DMS114 treated with DMSO at 0.1 percent for 48 hours (cell line): ENCODE results near the gene ACBD5.
"Not testable (repeated sequence)": the region's sequence is repeated elsewhere in the genome, so short reads cannot be mapped to it uniquely, and the experiment has no call there.

Source experiments
- DNase-seq: peaks from one replicate; lab custom pipeline; 2025; ENCODE audit not compliant: unreplicated experiment; lab: John Stamatoyannopoulos, UW

The ACBD5 gene

DNA sequence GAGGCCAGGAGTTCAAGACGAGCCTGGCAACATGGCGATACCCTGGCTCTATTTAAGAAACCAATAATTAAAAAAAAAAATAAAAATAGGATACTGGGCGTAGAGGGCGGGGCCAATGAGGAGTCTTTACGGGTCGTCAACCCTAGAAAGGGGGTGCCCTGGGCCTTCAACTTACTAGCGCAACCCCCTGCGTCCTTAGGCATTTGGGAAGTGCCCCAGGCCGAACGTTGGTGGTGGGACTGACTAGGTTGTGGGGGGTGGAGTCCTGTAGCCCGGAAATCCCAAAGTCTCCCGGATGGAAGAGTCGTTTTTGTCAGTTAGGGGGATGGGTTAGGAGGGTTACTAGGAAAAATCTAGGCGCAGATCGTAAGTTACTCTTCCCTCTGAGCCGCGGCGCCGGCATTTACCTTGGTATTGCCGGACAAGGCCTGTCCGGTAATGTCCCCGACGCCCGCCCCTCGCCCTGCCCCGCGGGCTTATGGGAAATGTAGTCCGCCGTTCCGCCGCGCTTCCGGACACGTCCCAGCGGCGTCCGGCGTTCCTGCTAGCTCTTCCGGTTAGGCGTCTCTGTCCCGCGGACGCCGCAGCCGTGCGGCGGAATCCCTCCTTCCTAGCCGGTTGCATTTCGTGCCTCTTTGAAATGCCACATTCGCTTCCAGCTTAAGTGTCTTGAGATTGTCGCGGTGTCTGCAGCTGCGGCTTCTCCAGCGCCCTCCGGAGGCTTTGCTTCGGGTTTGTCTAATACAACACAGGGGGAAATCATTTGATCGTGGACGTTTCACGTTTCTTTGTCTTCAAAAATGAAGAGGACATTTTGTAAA is 1.3 kb upstream of the ACBD5 start:
- DNase-seq: peak; percentile 94

DNA sequence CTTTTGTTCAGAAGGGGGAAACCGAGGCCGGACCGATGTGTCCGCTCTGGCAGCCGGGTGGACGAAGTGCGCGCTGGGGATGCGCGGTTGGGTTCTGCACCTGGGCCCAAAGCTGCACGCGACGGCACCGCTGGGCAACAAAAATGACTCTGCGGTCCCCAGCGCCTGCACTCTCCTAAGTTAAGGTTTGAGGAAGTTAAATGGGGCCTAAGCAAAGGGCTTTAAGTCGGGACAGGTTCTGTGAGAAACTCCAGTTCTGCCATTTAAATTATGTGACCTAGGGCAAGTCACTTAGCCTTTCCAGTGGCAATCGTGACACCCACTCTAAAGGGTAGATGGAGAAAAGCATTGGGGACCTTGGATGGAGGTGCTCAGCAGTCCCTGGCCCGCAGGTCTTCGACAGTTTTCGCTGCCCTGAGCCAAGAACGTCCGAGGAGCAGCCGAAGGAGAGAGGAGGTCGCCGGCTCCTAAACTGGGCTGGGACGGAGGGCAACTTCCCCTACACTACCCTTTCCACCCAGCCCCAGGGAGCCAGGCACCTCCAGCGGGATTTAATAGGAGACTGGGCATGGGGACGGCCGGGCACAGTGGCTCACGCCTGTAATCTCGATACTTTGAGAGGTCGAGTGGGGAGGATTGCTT is 534 bp upstream of the ACBD5 start:
- DNase-seq: peak; percentile 24

GRCh38 chr10:27237531-27237930 is 3.1 kb downstream of the ACBD5 start:
- DNase-seq: not testable (repeated sequence)

DNA sequence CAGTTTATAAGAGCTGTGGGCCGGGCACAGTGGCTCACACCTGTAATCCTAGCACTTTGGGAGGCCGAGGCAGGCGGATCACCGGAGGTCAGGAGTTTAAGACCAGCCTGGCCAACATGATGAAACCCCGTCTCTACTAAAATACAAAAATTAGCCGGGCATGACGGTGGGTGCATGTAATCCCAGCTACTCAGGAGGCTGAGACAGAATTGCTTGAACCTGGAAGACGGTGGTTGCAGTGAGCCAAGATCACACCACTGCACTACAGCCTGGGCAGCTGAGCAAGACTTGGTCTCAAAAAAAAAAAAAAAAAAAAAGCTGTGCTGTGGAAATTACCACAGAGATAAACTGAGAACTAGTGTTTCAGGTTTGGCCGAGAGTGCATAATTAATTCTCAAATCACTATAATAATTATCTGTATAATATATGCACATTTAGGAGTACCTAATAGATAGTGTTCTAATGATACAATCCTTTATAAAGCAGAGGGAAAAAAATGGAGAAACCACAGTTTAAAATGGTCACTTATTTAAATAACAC is 3.9 kb downstream of the ACBD5 start:
- DNase-seq: not testable (repeated sequence)

GRCh38 chr10:27235706-27236105 is 4.9 kb downstream of the ACBD5 start:
- no peak for DNase-seq

GRCh38 chr10:27230022-27230421 is 10.6 kb downstream of the ACBD5 start:
- DNase-seq: no peak

DNA sequence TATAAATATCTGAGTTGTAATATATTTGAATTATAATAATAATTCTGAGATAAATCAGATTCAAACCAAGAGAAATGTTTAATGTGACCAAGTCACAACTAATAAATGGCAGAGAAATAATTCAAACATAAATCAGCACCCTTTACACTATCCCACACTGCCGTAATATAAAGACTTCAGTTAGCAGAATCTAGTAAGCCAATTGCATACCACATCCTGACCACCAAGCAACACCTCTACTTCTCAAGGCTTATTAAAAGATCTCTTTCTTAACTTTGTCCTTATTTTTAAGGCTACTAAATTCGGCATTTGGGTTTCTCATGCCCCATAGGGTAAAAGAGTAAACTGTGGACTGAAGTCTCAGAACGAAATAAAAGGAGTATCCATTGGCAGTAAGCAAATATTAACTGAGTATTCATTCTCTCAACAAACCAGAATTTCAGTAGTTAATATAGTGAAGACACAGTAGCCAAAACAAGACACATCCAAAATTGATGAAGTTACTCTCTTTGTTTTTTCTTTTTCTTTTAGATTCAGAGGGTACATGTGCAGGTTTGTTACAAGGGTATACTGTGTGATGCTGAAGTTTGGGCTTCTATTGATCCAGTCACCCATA is 14.8 kb downstream of the ACBD5 start:
- DNase-seq: no peak

DNA sequence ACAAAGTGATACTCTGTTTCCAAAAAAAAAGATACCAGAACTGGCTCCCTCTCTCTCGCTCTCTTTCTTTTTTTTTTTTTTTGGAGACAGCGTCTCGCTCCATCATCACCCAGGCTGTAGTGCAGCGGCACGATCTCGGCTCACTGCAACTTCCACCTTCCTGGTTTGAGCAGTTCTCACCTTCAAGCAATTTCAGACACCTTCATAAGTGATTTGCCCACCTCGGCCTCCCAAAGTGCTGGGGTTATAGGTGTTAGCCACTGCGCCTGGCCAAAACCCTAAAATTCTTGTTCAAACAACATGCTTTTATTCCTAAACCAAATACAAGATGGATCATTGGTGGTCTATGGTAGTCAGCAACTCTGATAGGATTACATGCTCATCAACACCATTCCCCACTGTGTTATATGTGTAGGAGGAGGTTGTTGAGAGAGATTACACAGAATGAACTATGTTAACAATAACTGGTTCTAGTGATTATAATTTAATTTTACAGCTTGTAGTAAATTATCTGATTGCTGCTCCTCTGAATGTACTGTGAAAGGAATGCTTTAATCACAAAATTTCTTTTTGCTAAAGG is 15.5 kb downstream of the ACBD5 start:
- DNase-seq: no peak

- no peak for DNase-seq
These were observed 16.6 kb downstream of the ACBD5 start for GRCh38 chr10:27223964-27224363.

DNA sequence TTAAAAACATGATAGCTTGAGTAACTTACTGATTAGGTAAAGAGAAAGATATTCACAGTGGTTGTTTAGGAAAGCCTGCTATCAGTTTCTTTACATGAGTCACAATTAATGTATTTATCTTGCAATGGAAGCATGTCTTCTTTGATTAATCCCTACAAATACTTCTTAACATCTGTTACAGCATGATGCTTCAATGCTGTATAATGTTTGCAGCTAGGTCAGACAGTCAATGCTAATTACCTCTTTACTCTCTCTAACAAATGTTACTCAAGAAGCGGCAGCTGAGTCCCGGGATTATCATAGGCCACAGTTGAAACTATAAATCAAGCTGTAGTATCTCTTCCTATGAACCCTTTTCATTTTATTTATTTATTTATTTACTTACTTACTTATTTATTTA is 33.2 kb downstream of the ACBD5 start:
- no peak for DNase-seq

- DNase-seq: no peak
These were observed 36.8 kb downstream of the ACBD5 start for GRCh38 chr10:27203806-27204205.

DNA sequence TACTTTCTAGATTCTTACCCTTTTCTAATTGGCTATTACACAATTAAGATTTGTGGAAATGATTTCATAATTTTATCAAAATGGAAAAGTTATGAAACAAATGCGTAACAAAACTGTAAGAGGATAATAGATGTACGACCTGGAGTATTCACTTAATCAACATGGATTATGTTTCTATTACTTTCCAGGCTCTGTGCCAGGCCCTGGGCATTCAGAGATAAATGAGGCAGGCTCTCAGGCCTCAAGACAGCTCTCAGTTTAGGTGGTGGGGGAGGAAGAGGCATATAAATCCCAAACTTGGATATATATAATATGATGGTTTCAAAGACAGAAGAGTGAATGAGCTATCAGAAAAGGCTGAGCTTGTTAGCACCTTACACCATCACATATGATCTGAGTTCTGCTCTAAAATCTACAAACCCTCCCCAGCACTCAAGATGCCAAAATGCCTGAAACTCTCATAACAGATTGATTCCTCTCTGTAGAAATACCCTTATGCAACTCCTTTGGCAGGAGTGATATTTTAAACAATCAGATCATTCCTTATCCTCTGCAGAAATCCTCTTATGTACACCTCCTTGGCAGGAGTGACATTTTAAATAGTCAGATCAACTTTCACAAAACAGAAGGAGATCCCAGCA is 42.5 kb downstream of the ACBD5 start:
- DNase-seq: no peak

- no peak for DNase-seq
These were observed 48.3 kb downstream of the ACBD5 start for GRCh38 chr10:27192284-27192683.

DNA sequence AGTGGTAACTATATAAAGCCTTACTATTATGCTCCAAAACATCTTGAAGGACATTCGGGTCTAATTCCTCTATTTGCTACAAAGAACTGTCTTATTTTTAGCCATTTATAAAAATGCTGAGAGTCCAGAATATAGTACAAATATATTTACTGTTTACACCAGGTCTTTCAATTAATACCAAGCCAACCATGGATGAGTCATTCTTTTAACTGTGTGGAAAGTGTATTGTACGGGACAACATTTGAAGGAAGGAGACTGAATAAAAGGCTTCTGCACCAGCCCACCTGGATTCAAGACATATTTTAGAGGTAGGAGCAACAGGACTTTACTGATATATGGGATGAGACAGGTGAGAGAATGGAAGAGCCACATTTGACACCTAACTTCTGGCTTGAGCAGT is 50.1 kb downstream of the ACBD5 start:
- no peak for DNase-seq

DNA sequence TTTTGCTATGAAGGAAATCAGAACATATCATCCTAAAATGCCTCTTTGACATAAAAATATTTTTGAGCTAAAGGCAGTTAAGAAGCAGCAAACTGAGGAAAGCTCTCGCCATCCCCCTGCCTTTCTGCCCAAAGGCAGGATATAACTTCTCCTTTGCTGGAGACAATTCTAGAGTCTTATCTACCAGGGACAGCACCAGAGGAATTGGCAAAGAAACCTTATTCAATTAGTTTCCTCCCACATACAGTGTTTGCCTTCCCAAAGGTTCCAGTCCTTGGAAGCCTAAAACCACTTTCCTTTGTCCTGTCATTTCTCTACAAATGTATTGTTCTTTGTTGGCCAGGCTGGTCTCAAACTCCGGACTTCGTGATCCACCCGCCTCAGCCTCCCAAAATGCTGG is 51.7 kb downstream of the ACBD5 start:
- no peak for DNase-seq

GRCh38 chr10:27188259-27188658 is 52.3 kb downstream of the ACBD5 start:
- DNase-seq: no peak

DNA sequence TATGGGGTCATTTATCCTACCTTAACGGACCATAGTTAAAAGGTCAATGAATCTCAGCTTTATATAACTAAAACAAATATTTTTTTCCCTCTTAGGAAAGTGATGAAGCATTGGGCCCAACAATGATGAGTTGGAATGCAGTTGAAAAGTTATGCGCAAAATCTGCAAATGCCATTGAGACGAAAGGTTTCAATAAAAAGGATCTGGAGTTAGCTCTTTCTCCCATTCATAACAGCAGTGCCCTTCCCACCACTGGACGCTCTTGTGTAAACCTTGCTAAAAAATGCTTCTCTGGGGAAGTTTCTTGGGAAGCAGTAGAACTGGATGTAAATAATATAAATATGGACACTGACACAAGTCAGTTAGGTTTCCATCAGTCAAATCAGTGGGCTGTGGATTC is 70.7 kb downstream of the ACBD5 start:
- DNase-seq: no peak

- no peak for DNase-seq
These were observed 82.2 kb downstream of the ACBD5 start for GRCh38 chr10:27158421-27158820.

GRCh38 chr10:27157150-27157549 is 83.4 kb downstream of the ACBD5 start:
- no peak for DNase-seq

- not testable (repeated sequence) for DNase-seq
These were observed 84.0 kb downstream of the ACBD5 start for GRCh38 chr10:27156566-27156965.
